Ovary (tissue), 1 donor: Measurements from ENCODE around the gene THADA.

ENCODE experiments used
- EP300 ChIP-seq: sonication (generic); formaldehyde crosslinking; IDR thresholded peaks from one replicate; pipeline ENCODE4 v1.6.1; 2017; ENCODE audit warnings: antibody characterized with exemption
- POLR2A ChIP-seq: fragments of 450-650 bp; IDR thresholded peaks from one replicate; pipeline ENCODE4 v1.6.1; 2017; ENCODE audit warnings: antibody characterized with exemption, mild to moderate bottlenecking, moderate library complexity

- TF ChIP-seq EP300 (no peak), POLR2A (no peak)
These were observed 190.0 kb downstream of the THADA start for GRCh38 chr2:43405829-43406228.
